Esophagus squamous epithelium (tissue), 5 donors: ENCODE measurements around the gene SPAM1. TPM values are rescaled to one million over a fixed set of nuclear protein-coding genes. Genes with fewer than 3 reads are reported as not detected.

ENCODE experiments used
- DNase-seq: peaks from one replicate; lab custom pipeline; 2025; lab: John Stamatoyannopoulos, UW
- H3K27ac ChIP-seq, 4 donors: fragments of 200-600 bp; sonication (generic); one replicate each; pipeline ENCODE4 v1.5.1; 2016 to 2019; ENCODE audit warnings: mild to moderate bottlenecking in 1 of 4
- H3K27me3 ChIP-seq, 4 donors: fragments of 200-600 bp; sonication (generic); 1 replicate in 3 of 4; 2 replicates in 1 of 4; pipeline versions ENCODE4 v1.5.1 to v1.6.0; 2017 to 2021; ENCODE audit warnings: antibody characterized with exemption in 1 of 4
- H3K36me3 ChIP-seq, 3 donors: fragments of 200-600 bp; sonication (generic); one replicate each; pipeline ENCODE4 v1.5.1; 2016 to 2019
- H3K4me1 ChIP-seq, 3 donors: fragments of 200-600 bp; sonication (generic); one replicate each; pipeline ENCODE4 v1.5.1; 2017 to 2019
- H3K4me3 ChIP-seq, 4 donors: fragments of 200-600 bp; sonication (generic); 1 replicate in 3 of 4; 2 replicates in 1 of 4; pipeline ENCODE4 v1.5.1; 2016 to 2019; ENCODE audit warnings: mild to moderate bottlenecking in 2 of 4, moderate library complexity in 1 of 4
- H3K9me3 ChIP-seq, 3 donors: fragments of 200-600 bp; sonication (generic); one replicate each; pipeline ENCODE4 v1.5.1; 2016 to 2019
- CTCF ChIP-seq, 6 experiments: fragments of 450-650 bp in 4 of 6; fragments of 200-600 bp in 2 of 6; sonication (generic) in 2 of 6; IDR thresholded peaks; one replicate each; pipeline ENCODE4 v1.5.1; 2016 to 2019; ENCODE audit warnings: antibody characterized with exemption in 6 of 6, mild to moderate bottlenecking in 4 of 6, moderate library complexity in 4 of 6
- POLR2A ChIP-seq, 4 donors: fragments of 450-650 bp; IDR thresholded peaks; one replicate each; pipeline ENCODE4 v1.6.1; 2017; ENCODE audit warnings: antibody characterized with exemption in 4 of 4, mild to moderate bottlenecking in 4 of 4, moderate library complexity in 3 of 4
- WGBS, 2 donors: methylation state at CpG; one replicate each; pipeline ENCODE4 v1.1.5; 2018; 5-methylcytosine and 5-hydroxymethylcytosine counted together
- intact Hi-C: fragments of 100-400 bp; cut with DNase I; formaldehyde crosslinking; loops from one replicate; pipeline ENCODE4 v1.15.0; 2022
- total RNA-seq, 4 donors: library from RNA; depleted of rRNA; stranded (reverse); fragments of >200 nt; gene quantifications; one replicate each; pipeline ENCODE4 v1.1.0, GENCODE V29; 2016
- donor health status: DM: yes; HTN: yes; CAD: no.

Gene SPAM1
- total RNA-seq, 4 donors from 2014 or later, result not detected

DNA sequence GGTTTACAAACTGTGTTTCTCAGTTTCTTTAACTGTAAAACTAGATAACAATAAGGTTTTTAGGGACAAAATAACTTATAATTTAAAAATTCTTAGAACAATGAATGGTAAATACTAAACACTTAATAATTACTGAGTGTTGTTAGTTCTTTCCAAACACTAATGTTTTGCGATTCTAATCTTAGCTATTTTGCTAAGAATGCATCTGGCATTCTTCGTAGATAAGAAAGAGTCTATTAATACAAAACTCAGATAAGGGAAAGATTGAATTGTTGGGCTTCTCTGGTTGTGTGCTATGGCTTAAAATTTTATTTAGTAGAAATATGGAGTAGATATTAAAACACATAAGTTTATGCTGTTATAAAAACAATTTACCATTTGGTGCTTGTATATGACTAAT is 62.4 kb downstream of the SPAM1 start:
- no peaks in the 10 kb centered on the region for H3K4me1 ChIP-seq

DNA sequence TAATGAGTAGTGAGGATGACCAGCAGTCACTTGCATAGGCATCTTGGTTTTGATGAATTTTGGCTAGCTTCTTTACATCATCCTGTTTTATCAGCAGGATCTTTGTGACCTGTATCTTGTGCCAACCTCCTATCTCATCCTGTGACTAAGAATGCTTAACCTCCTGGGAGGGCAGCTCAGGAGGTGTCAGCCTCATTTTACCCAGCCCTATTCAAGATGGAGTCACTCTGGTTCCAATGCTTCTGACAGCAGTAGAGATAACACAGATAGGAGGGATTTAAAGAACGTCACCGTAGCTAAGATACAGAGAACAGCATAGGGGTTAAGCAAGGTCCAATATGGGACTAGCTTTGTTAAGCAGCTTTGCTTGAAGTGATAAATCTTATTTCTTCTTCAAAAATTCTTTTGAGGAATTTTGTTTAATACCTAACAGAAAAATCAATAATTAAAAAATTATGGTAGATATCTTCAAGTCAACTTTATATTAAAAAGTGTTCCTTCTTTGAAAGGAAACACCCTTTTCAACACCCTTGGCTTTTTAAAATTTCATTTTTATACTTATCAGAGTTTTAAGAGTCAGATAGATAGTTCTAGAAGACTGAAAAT is 68.0 kb downstream of the SPAM1 start:
- intact Hi-C loops, result no loop called here
- WGBS, 2 donors, result 73 to 77% methylated on average over 2 of the region's 2 CpGs

More for the DNA sequence above, 62.4 kb downstream of the SPAM1 start:
- Histone ChIP-seq H3K36me3 (no peaks in the 10 kb centered on the region), H3K4me3 (no peak overlapping the region), H3K9me3 (no peaks in the 10 kb centered on the region), H3K27me3 (no peaks in the 10 kb centered on the region), H3K27ac (no peak overlapping the region)
- WGBS, 2 donors, result 64 to 66% methylated on average over 2 of the region's 2 CpGs
- intact Hi-C loops, result no loop called here
- no peak for DNase-seq
- no peak for TF ChIP-seq POLR2A (IDR thresholded peaks at IDR 0.05)
- TF ChIP-seq CTCF (IDR thresholded peaks at IDR 0.05), result no peak

DNA sequence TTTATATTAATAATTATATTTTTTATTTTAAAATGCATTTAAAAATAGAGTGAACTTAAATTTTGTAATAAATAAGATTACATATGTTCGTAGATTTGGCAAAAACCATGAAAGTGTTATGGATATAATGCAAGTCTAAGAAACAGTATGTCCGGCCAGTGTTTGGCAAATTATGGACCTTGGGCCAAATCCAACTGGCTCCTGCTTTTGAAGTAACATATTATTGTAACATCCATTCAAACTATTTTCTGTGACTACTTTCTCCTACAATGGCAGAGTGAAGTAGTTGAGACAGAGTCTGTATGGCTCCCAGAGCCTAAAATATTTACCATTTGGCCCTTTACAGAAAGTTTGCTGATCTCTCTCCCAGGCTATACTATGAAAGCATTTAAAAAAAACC is 69.0 kb downstream of the SPAM1 start:
- no peak for DNase-seq
- Histone ChIP-seq H3K36me3 (no peaks in the 10 kb centered on the region), H3K27ac (no peak overlapping the region), H3K4me1 (no peaks in the 10 kb centered on the region), H3K27me3 (no peaks in the 10 kb centered on the region), H3K4me3 (no peak overlapping the region), H3K9me3 (no peaks in the 10 kb centered on the region)
- WGBS, 2 donors, result 59 to 64% methylated on average over 2 of the region's 2 CpGs
- intact Hi-C loops, result no loop called here
- no peak for TF ChIP-seq POLR2A (IDR thresholded peaks at IDR 0.05)
- TF ChIP-seq CTCF (IDR thresholded peaks at IDR 0.05), result no peak

More for the DNA sequence above, 68.0 kb downstream of the SPAM1 start:
- H3K27ac ChIP-seq, result no peak overlapping the region
- H3K9me3 ChIP-seq, result no peaks in the 10 kb centered on the region
- no peaks in the 10 kb centered on the region for H3K27me3 ChIP-seq
- TF ChIP-seq POLR2A (IDR thresholded peaks at IDR 0.05) (no peak), CTCF (IDR thresholded peaks at IDR 0.05) (no peak)
- no peaks in the 10 kb centered on the region for H3K4me1 ChIP-seq
- H3K36me3 ChIP-seq, result no peaks in the 10 kb centered on the region
- DNase-seq, result no peak
- no peak overlapping the region for H3K4me3 ChIP-seq

- no peaks in the 10 kb centered on the region for H3K36me3 ChIP-seq
- TF ChIP-seq POLR2A (IDR thresholded peaks at IDR 0.05) (no peak), CTCF (IDR thresholded peaks at IDR 0.05) (no peak)
- H3K9me3 ChIP-seq, result no peaks in the 10 kb centered on the region
- DNase-seq, result no peak
- H3K4me3 ChIP-seq, result no peak overlapping the region
- intact Hi-C loops, result no loop called here
- H3K27me3 ChIP-seq, result no peaks in the 10 kb centered on the region
- no peak overlapping the region for H3K27ac ChIP-seq
- no peaks in the 10 kb centered on the region for H3K4me1 ChIP-seq
Measured at GRCh38 chr7:123994449-123994848, 69.4 kb downstream of the SPAM1 start.

DNA sequence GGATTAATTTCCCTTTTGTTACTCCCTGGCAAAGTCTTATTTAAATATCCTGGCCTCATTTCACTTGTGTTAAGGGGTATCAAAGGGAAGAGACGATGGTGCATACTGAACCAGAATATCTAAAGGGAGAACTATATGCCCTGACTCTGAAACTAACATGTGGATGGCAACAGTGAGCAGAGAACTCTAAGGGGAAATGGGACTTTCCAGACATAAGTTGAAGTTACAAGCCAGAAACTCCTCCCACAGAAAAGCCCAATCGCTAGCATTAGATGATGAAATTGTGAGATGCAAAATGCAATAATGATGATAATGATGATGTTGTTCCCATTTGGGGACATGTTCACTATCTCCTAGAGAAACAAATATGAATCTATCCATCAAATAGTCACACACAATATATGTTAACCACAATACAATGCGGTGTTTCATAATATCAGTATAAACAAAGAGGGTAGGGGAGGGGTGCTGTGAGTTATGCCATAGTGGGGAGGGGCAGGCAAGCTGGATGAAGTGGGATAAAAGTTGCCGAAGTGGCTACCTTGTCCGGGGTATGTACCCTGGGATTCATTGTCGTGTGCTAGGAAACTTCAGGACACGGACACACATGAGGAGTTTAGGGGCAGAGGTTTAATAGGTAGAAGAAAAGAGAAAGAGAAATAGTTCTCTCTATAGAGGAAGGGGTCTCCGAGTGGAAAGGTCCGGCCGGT is 70.7 kb downstream of the SPAM1 start:
- no peak for DNase-seq
- 85 to 88% methylated on average over 10 of the region's 10 CpGs for WGBS, 2 donors

More for the DNA sequence above, 70.7 kb downstream of the SPAM1 start:
- no peak overlapping the region for H3K4me3 ChIP-seq
- H3K27ac ChIP-seq, result no peak overlapping the region
- intact Hi-C loops, result no loop called here
- no peaks in the 10 kb centered on the region for H3K27me3 ChIP-seq
- H3K9me3 ChIP-seq, result no peaks in the 10 kb centered on the region
- no peaks in the 10 kb centered on the region for H3K4me1 ChIP-seq
- no peak for TF ChIP-seq POLR2A (IDR thresholded peaks at IDR 0.05)
- TF ChIP-seq CTCF (IDR thresholded peaks at IDR 0.05), result no peak
- no peaks in the 10 kb centered on the region for H3K36me3 ChIP-seq
